ENCODE measurements around the gene SESN1.
"Not testable (repeated sequence)": the region's sequence is repeated elsewhere in the genome, so short reads cannot be mapped to it uniquely, and the experiment has no call there.

SESN1 gene

GRCh38 chr6:109000289-109000688, 94.4 kb downstream of the SESN1 start:
- DNase-seq (ENCODE audit: low spot score): no peak

- DNase-seq (ENCODE audit: low spot score): no peak
Observed at GRCh38 chr6:108999428-108999827, 95.2 kb downstream of the SESN1 start.

GRCh38 chr6:108998485-108998884, 96.2 kb downstream of the SESN1 start:
- no peak for DNase-seq (ENCODE audit: low spot score)

GRCh38 chr6:108996208-108996607, 98.4 kb downstream of the SESN1 start:
- DNase-seq (ENCODE audit: low spot score): no peak

GRCh38 chr6:108995296-108995695, 99.3 kb downstream of the SESN1 start:
- no peak for DNase-seq (ENCODE audit: low spot score)

GRCh38 chr6:108993876-108994275, 100.8 kb downstream of the SESN1 start:
- DNase-seq (ENCODE audit: low spot score): no peak

- DNase-seq (ENCODE audit: low spot score): peak; percentile 42
Observed at GRCh38 chr6:108989700-108990099, 104.9 kb downstream of the SESN1 start.

- no peak for DNase-seq (ENCODE audit: low spot score)
Observed at GRCh38 chr6:108988765-108989164, 105.9 kb downstream of the SESN1 start.

- no peak for DNase-seq (ENCODE audit: low spot score)
Observed at GRCh38 chr6:108988296-108988695, 106.3 kb downstream of the SESN1 start.

- no peak for DNase-seq (ENCODE audit: low spot score)
Observed at GRCh38 chr6:108987156-108987555, 107.5 kb downstream of the SESN1 start.

GRCh38 chr6:108985301-108985700, 109.3 kb downstream of the SESN1 start:
- no peak for DNase-seq (ENCODE audit: low spot score)

- DNase-seq (ENCODE audit: low spot score): no peak
Observed at GRCh38 chr6:108983151-108983550, 111.5 kb downstream of the SESN1 start.

- no peak for DNase-seq (ENCODE audit: low spot score)
Observed at GRCh38 chr6:108982154-108983113, 112.2 kb downstream of the SESN1 start.

- DNase-seq (ENCODE audit: low spot score): not testable (repeated sequence)
Observed at GRCh38 chr6:108978638-108979037, 116.0 kb downstream of the SESN1 start.

- DNase-seq (ENCODE audit: low spot score): no peak
Observed at GRCh38 chr6:108974201-108974600, 120.4 kb downstream of the SESN1 start.

- no peak for DNase-seq (ENCODE audit: low spot score)
Observed at GRCh38 chr6:108969776-108970175, 124.9 kb downstream of the SESN1 start.

- no peak for DNase-seq (ENCODE audit: low spot score)
Observed at GRCh38 chr6:108968325-108969316, 126.0 kb downstream of the SESN1 start.

- DNase-seq (ENCODE audit: low spot score): no peak
Observed at GRCh38 chr6:108966855-108967755, 127.5 kb downstream of the SESN1 start.

GRCh38 chr6:108966251-108966650, 128.4 kb downstream of the SESN1 start:
- no peak for DNase-seq (ENCODE audit: low spot score)

- DNase-seq (ENCODE audit: low spot score): no peak
Observed at GRCh38 chr6:108961985-108962384, 132.7 kb downstream of the SESN1 start.

GRCh38 chr6:108961077-108961476, 133.6 kb downstream of the SESN1 start:
- DNase-seq (ENCODE audit: low spot score): no peak

- no peak for DNase-seq (ENCODE audit: low spot score)
Observed at GRCh38 chr6:108960601-108961000, 134.0 kb downstream of the SESN1 start.
